ENCODE measurements around the gene FAM83G.

GRCh38 chr17:18971801-18972200 is 32.8 kb downstream of the FAM83G start:
- TF ChIP-seq CTCF (IDR thresholded peaks at IDR 0.05), result no peak
- TF ChIP-seq POLR2AphosphoS5 (IDR thresholded peaks at IDR 0.05), result no peak
